ENCODE data around the gene ACSL3.

The ACSL3 gene

GRCh38 chr2:222892761-222893160 lies 31.9 kb downstream of the ACSL3 start:
- no peak for TF ChIP-seq JUND (IDR thresholded peaks at IDR 0.05; ENCODE audit: low read depth)
- DNase-seq (ENCODE audit: low read depth in 1 of 2, low spot score in 1 of 2) = no peak
- in situ Hi-C loops (cut with HindIII; ENCODE audit: low pct_unique_long_range_greater_than_20kb, low sequenced_read_pairs) = no loop called here

DNA sequence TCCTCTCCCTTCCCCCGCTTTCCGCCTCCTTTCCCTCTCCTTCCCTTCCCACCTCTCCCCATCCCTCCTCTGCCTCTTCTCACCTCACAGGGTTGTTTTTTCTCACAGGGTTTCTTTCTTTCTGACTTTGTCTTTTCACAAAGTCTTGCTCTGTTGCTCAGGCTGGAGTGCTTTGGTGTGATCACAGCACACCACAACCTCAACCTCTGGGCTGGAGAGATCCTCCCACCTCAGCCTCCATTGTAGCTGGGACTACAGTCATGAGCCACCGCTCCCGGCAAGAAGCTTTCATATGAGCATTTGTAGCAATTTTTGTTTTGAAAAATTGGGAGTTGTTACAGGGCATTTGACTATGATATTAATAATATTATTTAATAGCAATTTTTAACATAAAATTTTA lies 32.9 kb downstream of the ACSL3 start:
- in situ Hi-C loops (cut with HindIII; ENCODE audit: low pct_unique_long_range_greater_than_20kb, low sequenced_read_pairs) = no loop called here
- no peak for DNase-seq (ENCODE audit: low read depth in 1 of 2, low spot score in 1 of 2)
- no peak for TF ChIP-seq JUND (IDR thresholded peaks at IDR 0.05; ENCODE audit: low read depth)

GRCh38 chr2:222895144-222895543 lies 34.3 kb downstream of the ACSL3 start:
- no peak for TF ChIP-seq JUND (IDR thresholded peaks at IDR 0.05; ENCODE audit: low read depth)
- in situ Hi-C loops (cut with HindIII; ENCODE audit: low pct_unique_long_range_greater_than_20kb, low sequenced_read_pairs) = no loop called here
- no peak for DNase-seq (ENCODE audit: low read depth in 1 of 2, low spot score in 1 of 2)

DNA sequence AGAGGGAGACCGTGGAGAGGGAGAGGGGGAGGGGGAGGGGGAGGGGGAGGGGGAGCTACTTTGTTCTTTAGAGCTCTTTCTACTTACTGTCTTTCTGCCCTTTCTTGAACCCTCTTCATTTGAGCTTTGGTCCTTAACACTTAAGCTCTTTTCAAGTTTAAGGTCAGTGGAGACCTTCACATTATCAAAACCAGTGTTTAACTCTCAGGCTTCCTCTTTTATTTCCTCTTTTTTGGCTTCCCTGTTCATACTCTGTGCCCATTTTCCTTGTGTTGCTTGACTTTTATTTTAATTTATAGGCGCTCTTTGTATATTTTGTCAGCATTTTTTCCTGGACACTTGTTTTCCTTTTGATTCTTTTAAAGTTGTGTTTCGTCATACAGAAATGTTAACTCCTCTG lies 37.1 kb downstream of the ACSL3 start:
- in situ Hi-C loops (cut with HindIII; ENCODE audit: low pct_unique_long_range_greater_than_20kb, low sequenced_read_pairs) = no loop called here
- no peak for DNase-seq (ENCODE audit: low read depth in 1 of 2, low spot score in 1 of 2)
- TF ChIP-seq JUND (IDR thresholded peaks at IDR 0.05; ENCODE audit: low read depth) = no peak

DNA sequence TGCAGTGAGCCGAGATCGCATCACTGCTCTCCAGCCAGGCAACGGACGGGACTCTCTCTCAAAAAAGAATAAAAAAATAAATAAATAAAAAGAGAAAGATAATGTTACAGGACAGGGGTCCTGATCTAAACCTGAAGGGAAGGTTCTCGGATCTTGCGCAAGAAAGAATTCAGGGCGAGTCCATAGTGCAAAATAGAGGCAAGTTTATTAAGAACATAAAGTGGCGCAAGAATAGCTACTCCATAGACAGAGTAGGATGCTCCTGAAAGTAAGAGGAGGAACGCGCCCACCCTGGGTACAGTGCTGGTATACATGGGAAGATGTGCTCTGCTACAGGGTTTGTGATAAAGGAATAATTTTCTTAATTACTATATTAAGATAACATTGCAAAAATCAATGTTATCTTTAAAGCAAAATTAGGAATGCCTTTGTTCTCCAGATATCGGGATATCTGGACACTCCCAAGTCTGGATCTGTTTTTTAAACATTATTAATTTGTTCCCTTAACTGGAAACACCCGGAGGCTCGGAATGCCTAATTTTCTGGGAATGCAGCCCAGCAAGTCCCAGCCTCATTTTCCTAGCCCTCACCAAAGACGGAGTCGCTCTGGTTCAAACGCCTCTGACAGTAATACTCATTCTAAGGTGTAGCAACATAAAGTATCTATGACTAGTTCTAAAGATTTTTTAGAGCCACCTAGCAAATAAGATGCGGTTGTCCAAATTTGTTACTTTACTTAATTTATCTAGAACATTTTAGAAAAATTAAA lies 38.8 kb downstream of the ACSL3 start:
- in situ Hi-C loops (cut with HindIII; ENCODE audit: low pct_unique_long_range_greater_than_20kb, low sequenced_read_pairs) = no loop called here
- peak in 1 of 2 experiments; percentile 47 for DNase-seq (ENCODE audit: low read depth in 1 of 2, low spot score in 1 of 2)
- TF ChIP-seq JUND (IDR thresholded peaks at IDR 0.05; ENCODE audit: low read depth) = no peak

DNA sequence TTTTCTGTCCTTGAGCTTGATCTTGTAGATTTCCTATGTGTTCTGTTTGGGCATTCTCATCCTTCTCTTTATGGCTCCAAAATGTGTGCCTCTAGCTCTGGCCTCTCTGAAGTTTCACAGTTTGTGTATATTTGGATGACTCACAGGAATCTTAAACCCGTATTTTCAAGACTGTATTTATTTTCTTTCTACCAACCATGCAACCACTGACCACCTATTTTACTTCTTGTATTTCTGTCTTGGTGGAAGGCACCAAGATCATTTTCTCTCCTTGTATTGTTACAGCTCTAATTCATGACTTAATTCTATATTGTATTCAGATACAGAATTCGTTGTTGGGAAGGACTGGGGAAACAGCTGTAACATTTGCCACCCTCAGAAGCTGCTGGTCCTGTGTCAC lies 39.5 kb downstream of the ACSL3 start:
- in situ Hi-C loops (cut with HindIII; ENCODE audit: low pct_unique_long_range_greater_than_20kb, low sequenced_read_pairs) = no loop called here
- DNase-seq (ENCODE audit: low read depth in 1 of 2, low spot score in 1 of 2) = no peak
- TF ChIP-seq JUND (IDR thresholded peaks at IDR 0.05; ENCODE audit: low read depth) = no peak

DNA sequence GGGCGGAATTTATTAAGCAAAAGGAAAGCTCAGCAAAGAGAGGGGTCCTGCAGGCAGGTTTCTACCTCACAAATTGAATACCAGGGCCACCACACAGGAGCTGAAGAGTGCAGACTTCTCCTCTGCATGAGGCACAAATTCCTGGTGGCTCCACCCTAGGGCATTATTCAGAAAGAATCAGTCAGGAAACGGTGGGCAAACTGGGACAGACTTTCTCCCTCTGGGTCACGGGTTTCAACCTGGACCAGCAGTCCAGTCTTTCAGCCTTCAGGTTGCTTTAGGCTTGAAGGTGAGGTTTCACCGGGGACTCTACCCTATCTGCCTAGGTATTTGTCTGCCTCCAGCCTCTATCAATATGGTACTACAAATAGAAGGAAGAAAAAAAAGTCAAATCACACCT lies 41.8 kb downstream of the ACSL3 start:
- in situ Hi-C loops (cut with HindIII; ENCODE audit: low pct_unique_long_range_greater_than_20kb, low sequenced_read_pairs) = no loop called here
- DNase-seq (ENCODE audit: low read depth in 1 of 2, low spot score in 1 of 2) = no peak
- no peak for TF ChIP-seq JUND (IDR thresholded peaks at IDR 0.05; ENCODE audit: low read depth)

DNA sequence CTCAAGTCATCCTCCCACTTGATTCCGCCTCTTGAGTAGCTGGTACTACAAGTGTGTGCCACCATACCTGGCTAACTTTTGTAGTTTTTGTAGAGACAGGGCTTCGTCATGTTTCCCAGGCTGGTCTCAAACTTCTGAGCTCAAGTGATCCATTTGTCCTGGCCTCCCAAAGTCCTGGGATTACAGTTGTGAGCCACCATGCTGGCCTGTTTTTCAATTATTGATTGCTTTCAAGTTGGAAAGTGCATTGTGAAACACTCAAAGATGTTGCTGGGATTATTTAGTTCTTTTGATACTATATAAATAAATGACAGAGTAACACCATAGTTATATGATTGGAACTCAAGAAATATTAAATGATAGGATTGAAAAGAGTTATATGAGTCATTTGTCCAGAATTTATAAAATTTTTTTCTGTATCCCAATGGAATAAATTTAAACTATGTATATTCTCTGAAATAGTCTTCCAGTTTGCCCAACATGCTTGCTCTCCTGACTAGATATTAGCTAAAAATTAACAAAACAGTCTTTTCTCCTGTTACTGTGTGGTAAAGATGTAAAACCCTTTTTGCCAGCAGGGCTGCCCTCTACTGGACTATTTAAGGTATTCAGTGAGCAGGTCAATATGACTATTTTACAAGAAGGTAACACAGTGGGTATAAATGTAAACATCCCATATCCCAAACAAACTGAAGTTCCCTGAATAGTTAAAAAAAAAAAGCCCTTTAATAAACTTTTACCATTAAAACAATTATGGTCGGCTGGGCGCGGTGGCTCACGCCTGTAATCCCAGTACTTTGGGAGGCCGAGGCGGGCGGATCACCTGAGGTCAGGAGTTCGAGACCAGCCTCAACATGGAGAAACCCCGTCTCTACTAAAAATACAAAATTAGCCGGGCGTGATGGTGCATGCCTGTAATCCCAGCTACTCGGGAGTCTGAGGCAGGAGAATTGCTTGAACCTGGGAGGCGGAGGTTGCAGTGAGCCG lies 42.7 kb downstream of the ACSL3 start:
- in situ Hi-C loops (cut with HindIII; ENCODE audit: low pct_unique_long_range_greater_than_20kb, low sequenced_read_pairs) = no loop called here
- peak in 1 of 2 experiments; percentile 62 for DNase-seq (ENCODE audit: low read depth in 1 of 2, low spot score in 1 of 2)
- no peak for TF ChIP-seq JUND (IDR thresholded peaks at IDR 0.05; ENCODE audit: low read depth)

- no peak for TF ChIP-seq JUND (IDR thresholded peaks at IDR 0.05; ENCODE audit: low read depth)
- in situ Hi-C loops (cut with HindIII; ENCODE audit: low pct_unique_long_range_greater_than_20kb, low sequenced_read_pairs) = no loop called here
- no peak for DNase-seq (ENCODE audit: low read depth in 1 of 2, low spot score in 1 of 2)
These were observed 43.9 kb downstream of the ACSL3 start for GRCh38 chr2:222904557-222905258.

- in situ Hi-C loops (cut with HindIII; ENCODE audit: low pct_unique_long_range_greater_than_20kb, low sequenced_read_pairs) = no loop called here
- DNase-seq (ENCODE audit: low read depth in 1 of 2, low spot score in 1 of 2) = no peak
- TF ChIP-seq JUND (IDR thresholded peaks at IDR 0.05; ENCODE audit: low read depth) = no peak
These were observed 46.2 kb downstream of the ACSL3 start for GRCh38 chr2:222907048-222907447.

DNA sequence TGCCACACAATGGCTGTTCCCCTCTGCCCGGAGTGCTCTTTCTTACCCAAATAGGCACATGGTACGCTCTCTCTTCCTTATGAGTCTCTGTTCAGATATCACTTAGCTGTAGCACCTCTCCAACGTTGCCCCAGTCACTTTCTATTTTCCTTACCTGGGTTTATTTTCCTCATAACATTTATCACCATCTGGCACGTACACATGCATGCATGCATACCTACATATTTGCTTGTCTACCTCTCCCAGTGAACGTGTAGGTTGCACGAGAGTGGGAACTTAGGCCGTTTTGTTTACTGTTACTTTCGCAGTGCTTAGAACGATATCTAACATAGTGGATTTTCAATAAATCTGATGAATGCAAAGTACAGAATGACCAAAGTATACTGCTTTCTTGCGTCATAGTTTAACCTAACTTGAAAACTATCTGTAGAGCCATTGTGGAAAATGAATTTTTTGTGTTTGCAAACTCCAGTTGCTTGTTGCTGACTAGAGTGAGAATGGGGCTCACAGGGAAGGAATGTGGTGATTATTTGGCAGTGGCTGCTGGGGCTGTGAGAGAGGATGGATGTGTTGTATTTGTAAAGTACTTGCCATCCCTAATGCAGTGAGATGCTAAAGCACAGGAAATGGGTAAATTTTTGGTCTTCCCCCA lies 47.1 kb downstream of the ACSL3 start:
- DNase-seq (ENCODE audit: low read depth in 1 of 2, low spot score in 1 of 2) = no peak
- no peak for TF ChIP-seq JUND (IDR thresholded peaks at IDR 0.05; ENCODE audit: low read depth)
- in situ Hi-C loops (cut with HindIII; ENCODE audit: low pct_unique_long_range_greater_than_20kb, low sequenced_read_pairs) = no loop called here

DNA sequence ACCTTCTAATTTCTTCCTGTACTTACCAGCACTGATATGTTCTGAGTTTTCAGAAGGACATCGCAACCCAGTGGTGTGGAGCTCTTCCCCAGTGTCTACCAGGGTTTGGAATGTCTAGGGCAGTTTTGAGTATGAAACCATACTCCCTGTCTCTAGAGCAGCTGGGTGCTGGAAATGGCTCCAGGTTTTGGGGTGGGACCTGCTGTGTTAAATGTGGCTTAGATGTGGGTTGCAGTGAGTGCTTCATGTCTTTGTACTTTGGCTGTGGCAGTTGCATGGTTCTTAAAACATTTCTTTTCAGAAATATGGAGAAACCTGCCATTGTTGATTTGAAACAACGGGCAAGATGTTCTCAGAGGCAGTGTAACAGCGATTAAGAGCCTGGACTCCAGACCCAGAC lies 48.5 kb downstream of the ACSL3 start:
- DNase-seq (ENCODE audit: low read depth in 1 of 2, low spot score in 1 of 2) = no peak
- TF ChIP-seq JUND (IDR thresholded peaks at IDR 0.05; ENCODE audit: low read depth) = no peak
- in situ Hi-C loops (cut with HindIII; ENCODE audit: low pct_unique_long_range_greater_than_20kb, low sequenced_read_pairs) = no loop called here

Measured in T47D (cell line).